IPS DF 6.9 (cell line): ENCODE data around the gene HNRNPA0.

ENCODE experiments used
- DNase-seq: peaks from one replicate; pipeline ENCODE4 v3.0.0-alpha.2; 2013; ENCODE audit warnings: low read depth, low spot score
- H3K27ac ChIP-seq: one replicate; pipeline ENCODE4 v1.5.1; 2013; ENCODE audit warnings: low read length, control low read depth
- H3K27me3 ChIP-seq: 2 replicates; pipeline ENCODE4 v1.6.1; 2013; ENCODE audit warnings: mild to moderate bottlenecking, low read length; ENCODE audit not compliant: control insufficient read depth, insufficient read depth
- H3K36me3 ChIP-seq: 2 replicates; pipeline ENCODE4 v1.6.1; 2013; ENCODE audit warnings: low read length; ENCODE audit not compliant: control insufficient read depth, insufficient read depth
- H3K4me1 ChIP-seq: 2 replicates; pipeline ENCODE4 v1.6.1; 2013; ENCODE audit warnings: low read length; ENCODE audit not compliant: control insufficient read depth, insufficient read depth
- H3K4me3 ChIP-seq: 2 replicates; pipeline ENCODE4 v1.5.1; 2013; ENCODE audit warnings: mild to moderate bottlenecking, low read length
- H3K9me3 ChIP-seq: 2 replicates; pipeline ENCODE4 v1.6.1; 2013; ENCODE audit warnings: low read length, inconsistent platforms; ENCODE audit not compliant: control insufficient read depth, insufficient read depth
- WGBS: extraction: QIAGEN DNeasy Blood & Tissue Kit; methylation state at CpG from one replicate; pipeline ENCODE4 v1.1.7; 2013; ENCODE audit warnings: mixed read lengths, missing lambda C conversion rate; ENCODE audit not compliant: insufficient read length, insufficient coverage; 5-methylcytosine and 5-hydroxymethylcytosine counted together

The HNRNPA0 gene

GRCh38 chr5:137705106-137705505, 49.1 kb downstream of the HNRNPA0 start:
- Histone ChIP-seq H3K9me3 (no peaks in the 10 kb centered on the region), H3K4me1 (no peaks in the 10 kb centered on the region), H3K4me3 (no peak overlapping the region), H3K27me3 (no peaks in the 10 kb centered on the region), H3K36me3 (0 out of 2 replicates have a peak, but pooled peaks cover 5% of the 10 kb centered on the region), H3K27ac (no peak overlapping the region)
- DNase-seq = no peak

GRCh38 chr5:137703565-137703964, 50.6 kb downstream of the HNRNPA0 start:
- no peaks in the 10 kb centered on the region for H3K4me1 ChIP-seq
- H3K4me3 ChIP-seq = no peak overlapping the region
- H3K27me3 ChIP-seq = no peaks in the 10 kb centered on the region
- no peak overlapping the region for H3K27ac ChIP-seq
- no peaks in the 10 kb centered on the region for H3K36me3 ChIP-seq
- WGBS = 100% methylated on average over 2 of the region's 5 CpGs
- DNase-seq = no peak
- no peaks in the 10 kb centered on the region for H3K9me3 ChIP-seq

- Histone ChIP-seq H3K36me3 (no peaks in the 10 kb centered on the region), H3K27me3 (no peaks in the 10 kb centered on the region), H3K9me3 (no peaks in the 10 kb centered on the region), H3K4me1 (no peaks in the 10 kb centered on the region), H3K4me3 (no peak overlapping the region), H3K27ac (no peak overlapping the region)
- 100% methylated on average over 1 of the region's 3 CpGs for WGBS
- no peak for DNase-seq
Observed at GRCh38 chr5:137700282-137700680, 53.9 kb downstream of the HNRNPA0 start.

DNA sequence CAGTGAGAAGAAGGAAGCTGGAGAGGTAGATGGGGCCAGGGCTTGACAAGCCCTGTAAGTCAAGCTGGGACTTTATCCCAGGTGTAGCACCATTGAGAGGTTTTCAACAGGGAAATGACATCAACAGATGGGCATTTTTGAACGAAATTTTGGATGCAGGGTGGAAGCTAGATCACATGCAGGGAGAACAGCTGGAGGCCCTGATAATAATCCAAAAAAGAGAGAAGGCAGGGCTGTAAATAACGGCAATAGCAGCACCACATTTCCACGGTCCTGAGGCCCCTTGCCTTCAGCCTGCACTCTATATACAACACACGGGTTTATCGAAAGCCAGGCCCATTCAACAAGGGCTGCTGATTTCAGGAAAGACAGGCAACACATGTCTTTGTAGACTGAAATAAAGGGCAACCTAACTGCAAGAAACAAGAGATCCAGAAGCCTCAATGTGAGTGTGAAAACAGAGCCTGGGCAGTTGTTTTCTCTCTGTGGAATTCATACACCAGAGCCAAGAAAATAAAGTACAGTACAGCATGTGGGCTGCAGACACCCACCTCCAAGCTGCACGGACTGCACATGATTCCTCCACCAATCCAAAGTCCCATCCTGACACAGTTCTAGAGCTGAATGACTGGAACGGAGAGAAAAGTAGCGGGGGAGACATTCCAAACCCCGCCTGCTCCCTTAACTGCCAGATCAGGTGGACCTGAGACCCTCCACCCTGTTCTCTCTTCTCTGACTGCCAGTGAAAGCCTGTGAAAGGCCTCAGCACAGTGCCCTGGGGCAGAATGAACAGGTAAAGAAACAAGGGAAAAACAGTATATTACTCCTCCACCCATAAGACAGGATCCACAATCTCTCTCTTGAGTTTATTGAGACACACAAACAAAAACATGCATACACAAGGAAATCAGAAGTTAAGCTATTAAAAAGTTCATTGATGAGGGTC, 54.6 kb downstream of the HNRNPA0 start:
- no peaks in the 10 kb centered on the region for H3K4me1 ChIP-seq
- WGBS = no CpG with 5 or more reads among the region's 9 CpGs

DNA sequence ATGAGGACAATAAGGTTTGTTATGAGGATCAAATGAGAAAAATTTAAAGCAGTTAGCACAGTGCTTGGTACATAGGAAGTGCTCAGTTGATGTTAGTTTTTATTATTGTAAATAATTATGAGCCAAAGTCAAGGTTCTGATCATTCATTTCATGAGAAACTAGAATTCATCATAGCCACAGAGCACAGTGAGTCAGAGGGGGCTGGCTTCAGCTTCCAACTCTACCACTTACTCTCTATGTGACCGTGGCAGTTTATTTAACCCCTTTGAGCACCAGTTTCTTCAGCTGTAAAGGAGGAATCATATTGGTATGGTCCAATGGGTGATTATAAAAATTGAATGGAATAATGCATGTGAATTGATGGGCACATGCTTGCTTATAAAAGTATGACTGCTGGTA, 57.7 kb downstream of the HNRNPA0 start:
- WGBS = no CpG with 5 or more reads among the region's 1 CpG
- no peaks in the 10 kb centered on the region for H3K27me3 ChIP-seq
- no peaks in the 10 kb centered on the region for H3K9me3 ChIP-seq
- DNase-seq = no peak
- H3K36me3 ChIP-seq = no peaks in the 10 kb centered on the region
- no peaks in the 10 kb centered on the region; the same call in 1 of the 2 replicates for H3K4me1 ChIP-seq
- no peak overlapping the region for H3K4me3 ChIP-seq
- H3K27ac ChIP-seq = no peak overlapping the region

More for the DNA sequence above, 54.6 kb downstream of the HNRNPA0 start:
- no peaks in the 10 kb centered on the region for H3K9me3 ChIP-seq
- H3K27ac ChIP-seq = no peak overlapping the region
- no peaks in the 10 kb centered on the region for H3K36me3 ChIP-seq
- H3K27me3 ChIP-seq = no peaks in the 10 kb centered on the region
- DNase-seq = no peak
- no peak overlapping the region for H3K4me3 ChIP-seq

GRCh38 chr5:137695651-137696428, 58.3 kb downstream of the HNRNPA0 start:
- H3K36me3 ChIP-seq = no peaks in the 10 kb centered on the region
- no peak overlapping the region for H3K4me3 ChIP-seq
- H3K9me3 ChIP-seq = no peaks in the 10 kb centered on the region
- no peak overlapping the region for H3K27ac ChIP-seq
- DNase-seq = no peak
- no peaks in the 10 kb centered on the region for H3K27me3 ChIP-seq
- no CpG with 5 or more reads among the region's 4 CpGs for WGBS
- no peaks in the 10 kb centered on the region; the same call in 1 of the 2 replicates for H3K4me1 ChIP-seq
